ENCODE results near the gene GPR101.

Gene GPR101

GRCh38 chrX:137033774-137034507 is at the start of gene GPR101:
GPR101 (minus strand) TSS chrX:137033995; CDS start chrX:137031674, 2,321 bp downstream.
- peak; percentile 14 for DNase-seq

GRCh38 chrX:137081239-137081638 is 47.4 kb upstream of the GPR101 start:
- DNase-seq, result no peak

GRCh38 chrX:137072396-137072795 is 38.6 kb upstream of the GPR101 start:
- DNase-seq, result no peak

- DNase-seq, result no peak
Observed at GRCh38 chrX:137071596-137071995, 37.8 kb upstream of the GPR101 start.

GRCh38 chrX:137067147-137067546 is 33.4 kb upstream of the GPR101 start:
- DNase-seq, result no peak

GRCh38 chrX:137062915-137063617 is 29.3 kb upstream of the GPR101 start:
- DNase-seq, result no peak

- DNase-seq, result no peak
Observed at GRCh38 chrX:137058339-137059127, 24.7 kb upstream of the GPR101 start.

- DNase-seq, result peak; percentile 43
Observed at GRCh38 chrX:137052643-137053235, 18.9 kb upstream of the GPR101 start.

GRCh38 chrX:137051978-137052642 is 18.3 kb upstream of the GPR101 start:
- DNase-seq, result peak; percentile 83

- no peak for DNase-seq
Observed at GRCh38 chrX:137044893-137045292, 11.1 kb upstream of the GPR101 start.

GRCh38 chrX:137043736-137044135 is 9.9 kb upstream of the GPR101 start:
- no peak for DNase-seq

GRCh38 chrX:137041329-137041728 is 7.5 kb upstream of the GPR101 start:
- no peak for DNase-seq

GRCh38 chrX:137040113-137040794 is 6.5 kb upstream of the GPR101 start:
- DNase-seq, result no peak

GRCh38 chrX:137034508-137034872 is 695 bp upstream of the GPR101 start:
- DNase-seq, result no peak

- no peak for DNase-seq
Observed at GRCh38 chrX:137032841-137033773, 688 bp downstream of the GPR101 start.

GRCh38 chrX:137032341-137032694 is 1.5 kb downstream of the GPR101 start:
- no peak for DNase-seq

- DNase-seq, result peak; percentile 51
Observed at GRCh38 chrX:137031517-137032340, 2.1 kb downstream of the GPR101 start.

- no peak for DNase-seq
Observed at GRCh38 chrX:137031039-137031438, 2.8 kb downstream of the GPR101 start.

GRCh38 chrX:137028699-137029098 is 5.1 kb downstream of the GPR101 start:
- DNase-seq, result no peak

GRCh38 chrX:137025930-137026329 is 7.9 kb downstream of the GPR101 start:
- DNase-seq, result no peak
